Loucy (cell line): Measurements from ENCODE around the gene KRT3.

ENCODE experiments used
- CTCF ChIP-seq: fragments of 200-600 bp; sonication (generic); conservative IDR thresholded peaks from 2 replicates; pipeline ENCODE4 v1.5.1; 2014; ENCODE audit warnings: mild to moderate bottlenecking, antibody characterized with exemption, low read length
- EZH2phosphoT487 ChIP-seq: fragments of 200-600 bp; IDR thresholded peaks from 2 replicates; pipeline ENCODE4 v1.6.1; 2018; ENCODE audit warnings: antibody characterized with exemption, mild to moderate bottlenecking, moderate library complexity, borderline replicate concordance

DNA sequence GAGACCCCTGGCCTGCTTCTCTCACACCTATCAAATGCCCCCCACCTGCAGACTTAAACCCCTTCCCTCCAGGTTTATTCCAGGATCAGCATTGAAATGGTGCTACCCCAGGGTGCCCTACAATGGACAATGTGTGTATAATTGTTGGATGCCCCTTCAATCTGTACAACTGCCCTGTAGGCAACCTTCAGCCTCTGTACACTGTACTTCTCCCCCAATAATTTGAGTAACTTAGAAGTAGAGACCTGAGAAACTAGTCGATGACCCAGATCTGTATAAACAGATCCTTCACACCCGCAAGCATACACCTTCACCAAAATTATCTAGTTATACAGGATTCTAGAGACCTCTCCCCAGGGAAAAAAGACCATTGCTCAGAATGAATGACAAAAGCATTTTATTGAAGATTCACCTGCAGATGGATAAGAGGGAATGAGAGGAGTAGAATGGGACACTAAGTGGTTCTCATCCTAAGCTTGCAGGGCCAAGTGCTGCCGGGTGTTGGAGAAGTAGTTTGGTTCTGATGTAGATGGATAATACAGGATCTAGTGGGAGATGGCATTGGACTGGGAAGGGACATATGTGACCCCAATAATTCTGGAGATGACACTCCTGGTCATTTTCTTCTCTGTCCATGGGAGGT is 10.4 kb upstream of the KRT3 start:
- TF ChIP-seq CTCF (no peak), EZH2phosphoT487 (no peak)
